K562 (cell line): ENCODE results near the gene HSF2BP. TPM values are rescaled to one million over a fixed set of nuclear protein-coding genes. Genes with fewer than 3 reads are reported as not detected.

ENCODE experiments used
- ATAC-seq: fragments of 200-7000 bp; cut with Tn5 transposase; 3 replicates; pipeline ENCODE4 v1.9.1; 2020; ENCODE audit warnings: moderate library complexity
- BruUV-seq: library from RNA; stranded (reverse); fragments of 400-500 nt; replicated peaks from 2 replicates; lab custom pipeline; 2021; lab: Mats Ljungman, UMichigan
- CTCF ChIA-PET: fragments of 300-600 bp; formaldehyde crosslinking; extraction: SDS; loops from one replicate; lab custom pipeline; 2021; ENCODE audit warnings: low intra/inter-chr PET ratio; lab: Yijun Ruan, JAX
- POLR2A ChIA-PET: fragments of 300-600, 350-650 bp; sonication (Branson Sonifier 250); formaldehyde crosslinking; extraction: SDS; loops from one replicate; lab custom pipeline; 2021; ENCODE audit warnings: antibody characterized with exemption, inconsistent platforms; lab: Yijun Ruan, JAX
- DNase-seq, 4 experiments: peaks; one replicate each; pipeline versions ENCODE4 v3.0.0 to v3.0.0-alpha.2; 2011 to 2018; ENCODE audit warnings: low spot score in 3 of 4, mixed read lengths in 3 of 4; ENCODE audit errors: extremely low read depth in 1 of 4
- FAIRE-seq: peaks from 2 replicates; lab custom pipeline; 2011; peaks lifted over from hg19 to GRCh38; lab: Jason Lieb, UNC
- H2AFZ ChIP-seq: 2 replicates; pipeline ENCODE4 v1.6.0; 2011; ENCODE audit warnings: low read depth, low read length, control low read depth, inconsistent platforms
- H3K27ac ChIP-seq: fragments of 200-600 bp; 3 replicates; pipeline ENCODE4 v1.8.0; 2011; ENCODE audit warnings: low read depth, mild to moderate bottlenecking, control low read depth, inconsistent platforms, low read length, moderate library complexity, mixed read lengths; ENCODE audit errors: extremely low read depth
- H3K27me3 ChIP-seq, 2 experiments: fragments of 300-600 bp in 1 of 2; 2 replicates in 1 of 2; 3 replicates in 1 of 2; pipeline versions ENCODE4 v1.6.0 to v1.8.0; 2011; ENCODE audit warnings: inconsistent platforms in 2 of 2, low read length in 2 of 2, mild to moderate bottlenecking in 1 of 2, mixed read lengths in 1 of 2, moderate library complexity in 1 of 2; ENCODE audit not compliant: control insufficient read depth in 2 of 2, insufficient read depth in 2 of 2
- H3K36me3 ChIP-seq: fragments of 300-600 bp; 3 replicates; pipeline ENCODE4 v1.8.0; 2011; ENCODE audit warnings: mild to moderate bottlenecking, low read length, inconsistent platforms; ENCODE audit not compliant: control insufficient read depth, insufficient read depth
- H3K4me1 ChIP-seq, 2 experiments: fragments of 200-600 bp in 1 of 2; replicated peaks in 1 of 2; 2 replicates in 1 of 2; 3 replicates in 1 of 2; pipeline versions ENCODE4 v1.5.1 to v1.8.0; 2011; ENCODE audit warnings: inconsistent platforms in 2 of 2, low read length in 2 of 2, mild to moderate bottlenecking in 1 of 2, mixed read lengths in 1 of 2, moderate library complexity in 1 of 2; ENCODE audit not compliant: control insufficient read depth in 2 of 2, insufficient read depth in 2 of 2
- H3K4me2 ChIP-seq: 2 replicates; pipeline ENCODE4 v1.6.1; 2011; ENCODE audit warnings: low read length, control low read depth, inconsistent platforms, mixed read lengths; ENCODE audit not compliant: insufficient read depth
- H3K4me3 ChIP-seq: fragments of 200-600 bp; sonication (generic), shearing (Covaris generic); 2 replicates; pipeline ENCODE4 v1.5.1; 2016; ENCODE audit warnings: control low read depth, inconsistent platforms
- H3K79me2 ChIP-seq: fragments of 200-600 bp; 3 replicates; pipeline ENCODE4 v1.8.0; 2011; ENCODE audit warnings: low read length, inconsistent platforms; ENCODE audit not compliant: control insufficient read depth, insufficient read depth
- H3K9ac ChIP-seq, 2 experiments: 2 replicates each; pipeline versions ENCODE4 v1.6.0 to v1.6.1; 2011; ENCODE audit warnings: low read depth in 2 of 2, low read length in 2 of 2, control low read depth in 1 of 2, inconsistent platforms in 1 of 2, mild to moderate bottlenecking in 1 of 2, mixed read lengths in 1 of 2; ENCODE audit not compliant: insufficient read depth in 1 of 2
- H3K9me1 ChIP-seq: one replicate; pipeline ENCODE4 v1.6.0; 2011; ENCODE audit warnings: inconsistent platforms, mild to moderate bottlenecking, low read length, moderate library complexity; ENCODE audit not compliant: control insufficient read depth, insufficient read depth
- H3K9me3 ChIP-seq: replicated peaks from 2 replicates; pipeline ENCODE4 v1.5.1; 2011; ENCODE audit warnings: low read depth, low read length, inconsistent platforms; ENCODE audit not compliant: control insufficient read depth, insufficient read depth
- H4K20me1 ChIP-seq: replicated peaks from 2 replicates; pipeline ENCODE4 v1.6.1; 2011; ENCODE audit warnings: low read length, inconsistent platforms, mixed read lengths; ENCODE audit not compliant: control insufficient read depth, insufficient read depth
- ADNP ChIP-seq: fragments of 200-800 bp; sonication (Bioruptor generic); IDR thresholded peaks from 2 replicates; pipeline ENCODE4 v1.6.1; 2016; ENCODE audit warnings: missing genetic modification characterization, missing compliant biosample characterization
- AFF4 ChIP-seq: sonication (generic); formaldehyde crosslinking; IDR thresholded peaks from 2 replicates; pipeline ENCODE4 v1.8.0; 2023; ENCODE audit warnings: mild to moderate bottlenecking, missing genetic modification reagents
- BCOR ChIP-seq: fragments of 450-650 bp; IDR thresholded peaks from 2 replicates; pipeline ENCODE4 v1.6.1; 2016
- BDP1 ChIP-seq: IDR thresholded peaks from 3 replicates; pipeline ENCODE4 v1.6.1; 2011; ENCODE audit not compliant: insufficient read length, insufficient read depth
- CBX8 ChIP-seq: fragments of 200-600 bp; sonication (generic); IDR thresholded peaks from 2 replicates; pipeline ENCODE4 v1.6.1; 2012; ENCODE audit warnings: borderline replicate concordance, mixed run types, low read depth, mild to moderate bottlenecking, moderate library complexity, mixed read lengths, low read length, control low read depth, inconsistent platforms; ENCODE audit not compliant: poor library complexity, severe bottlenecking; ENCODE audit errors: extremely low read depth
- CEBPB ChIP-seq: fragments of 450-650 bp; IDR thresholded peaks from 2 replicates; pipeline ENCODE4 v1.6.1; 2016; ENCODE audit warnings: missing genetic modification characterization, missing compliant biosample characterization
- CHD4 ChIP-seq: fragments of 200-600 bp; sonication (generic); IDR thresholded peaks from 3 replicates; pipeline ENCODE4 v1.6.1; 2012; ENCODE audit warnings: low read depth, mild to moderate bottlenecking, mixed read lengths, low read length, inconsistent platforms; ENCODE audit not compliant: insufficient read depth, insufficient replicate concordance, poor library complexity, severe bottlenecking
- DACH1 ChIP-seq: fragments of 450-650 bp; IDR thresholded peaks from 2 replicates; pipeline ENCODE4 v1.6.1; 2018; ENCODE audit not compliant: partially characterized antibody
- HDAC1 ChIP-seq, 2 experiments: fragments of 450-650 bp; IDR thresholded peaks; 2 replicates each; pipeline ENCODE4 v1.6.1; 2016 to 2017; ENCODE audit warnings: inconsistent platforms in 1 of 2, mild to moderate bottlenecking in 1 of 2, moderate library complexity in 1 of 2
- HDAC2 ChIP-seq: fragments of 450-650 bp; IDR thresholded peaks from 2 replicates; pipeline ENCODE4 v1.6.1; 2016; ENCODE audit warnings: mild to moderate bottlenecking
- HDAC8 ChIP-seq: fragments of 450-650 bp; IDR thresholded peaks from 2 replicates; pipeline ENCODE4 v1.6.1; 2016; ENCODE audit warnings: mild to moderate bottlenecking, missing genetic modification characterization, moderate library complexity, missing compliant biosample characterization
- KDM1A ChIP-seq, 2 experiments: fragments of 450-650 bp; IDR thresholded peaks; 2 replicates each; pipeline ENCODE4 v1.6.1; 2016; ENCODE audit warnings: mild to moderate bottlenecking in 2 of 2
- KLF1 ChIP-seq: fragments of 450-650 bp; IDR thresholded peaks from 2 replicates; pipeline ENCODE4 v1.6.1; 2016; ENCODE audit warnings: missing genetic modification characterization, missing compliant biosample characterization
- NFATC3 ChIP-seq: fragments of 450-650 bp; IDR thresholded peaks from 2 replicates; pipeline ENCODE4 v1.6.1; 2017; ENCODE audit warnings: mild to moderate bottlenecking
- RBM25 ChIP-seq: fragments of 200-400 bp; formaldehyde crosslinking; IDR thresholded peaks from 2 replicates; pipeline ENCODE4 v1.6.1; 2018; ENCODE audit warnings: low read length, low read depth, moderate library complexity; ENCODE audit not compliant: severe bottlenecking
- RCOR1 ChIP-seq, 2 experiments: IDR thresholded peaks; 2 replicates each; pipeline ENCODE4 v1.6.1; 2012; ENCODE audit warnings: low read depth in 2 of 2, low read length in 2 of 2, borderline replicate concordance in 1 of 2, improper control_type of control experiment in 1 of 2
- ZNF146 ChIP-seq: IDR thresholded peaks from one replicate; pipeline ENCODE4 v1.6.1; 2018; ENCODE audit warnings: missing compliant biosample characterization; ENCODE audit not compliant: unreplicated experiment
- ZNF316 ChIP-seq: fragments of 450-650 bp; IDR thresholded peaks from 2 replicates; pipeline ENCODE4 v1.6.1; 2016
- WGBS: fragments of 100-300 bp; shearing (Covaris generic); methylation state at CpG from one replicate; pipeline ENCODE4 v1.1.6; 2016; ENCODE audit warnings: low coverage, mixed read lengths; ENCODE audit not compliant: insufficient coverage; ENCODE audit errors: missing lambda C conversion rate; 5-methylcytosine and 5-hydroxymethylcytosine counted together
- in situ Hi-C: fragments of 300-500 bp; cut with MboI; formaldehyde crosslinking; loops from 4 replicates; pipeline ENCODE4 v1.15.0; 2018; ENCODE audit warnings: inconsistent platforms, mixed read lengths
- intact Hi-C: fragments of 100-400 bp; cut with micrococcal nuclease; formaldehyde crosslinking; loops from 2 replicates; pipeline ENCODE4 v1.14.2; 2022
- polyA plus RNA-seq, 8 experiments: library from polyadenylated mRNA; depleted of rRNA in 4 of 8; stranded (reverse) in 5 of 8; unstranded in 3 of 8; fragments of >200 nt; fragmentation: Nextera tagmentation in 2 of 8; fragmentation: Illumina TruSeq in 1 of 8; extraction: Ambion mirVana in 2 of 8; extraction: Trizol in 1 of 8; gene quantifications; 2 replicates each; pipeline versions ENCODE4 v1.2.1 to v1.2.3, GENCODE V29; 2011 to 2014; ENCODE audit warnings: inconsistent platforms in 1 of 8, missing spikeins in 1 of 8
- total RNA-seq, 7 experiments: library from RNA; depleted of rRNA in 6 of 7; stranded (reverse); fragments of >200 nt in 6 of 7; fragmentation: Illumina TruSeq in 2 of 7; extraction: Trizol in 2 of 7; gene quantifications; 2 replicates each; pipeline versions ENCODE4 v1.2.1 to v1.2.3, GENCODE V29; 2011 to 2021; ENCODE audit warnings: low replicate concordance in 1 of 7
- TF ChIP-seq, protein P1 (sequence below), 2 experiments: fragments of 450-650 bp; IDR thresholded peaks; 2 replicates each; pipeline ENCODE4 v1.6.1; 2016

HSF2BP gene
- total and polyA plus RNA-seq, 9 of the 15 experiments (the other 6 are each of a cell fraction or from before 2014, with no cell fraction given): 0.04 to 0.57 (median 0.20) TPM; not detected in 2

DNA sequence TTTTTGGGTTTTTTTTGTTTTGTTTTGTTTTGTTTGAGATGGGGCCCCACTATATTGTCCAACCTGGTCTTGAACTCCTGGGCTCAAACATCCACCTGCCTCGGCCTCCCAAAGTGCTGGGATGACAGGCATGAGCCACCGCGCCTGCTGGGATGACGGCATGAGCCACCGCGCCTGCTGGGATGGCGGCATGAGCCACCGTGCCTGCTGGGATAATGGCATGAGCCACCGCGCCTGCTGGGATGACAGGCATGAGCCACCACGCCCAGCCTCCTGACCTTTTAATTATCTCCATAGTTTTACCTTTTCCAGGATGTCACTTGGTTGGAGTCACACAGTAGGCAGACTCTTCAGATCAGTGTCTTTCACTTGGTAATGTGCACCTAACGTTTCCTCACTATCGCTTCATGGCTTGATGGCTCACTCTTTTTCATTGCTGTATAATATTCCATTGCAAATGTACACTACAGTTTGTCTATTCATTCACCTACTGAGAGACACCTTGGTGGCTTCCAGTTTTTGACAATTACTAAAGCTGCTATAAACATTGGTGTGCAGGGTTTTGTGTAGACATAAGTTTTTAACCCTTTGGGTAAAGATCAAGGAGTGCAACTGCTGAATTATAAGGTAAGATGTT lies 49.6 kb upstream of the HSF2BP start:
- ATAC-seq (no peak), FAIRE-seq (no peak), DNase-seq (no peak)
- no peak overlapping the region for H3K4me2 ChIP-seq
- intact Hi-C loops (no loop called here), in situ Hi-C loops (no loop called here)
- no peaks in the 10 kb centered on the region for H3K36me3 ChIP-seq
- no peaks in the 10 kb centered on the region for H3K79me2 ChIP-seq
- H2AFZ ChIP-seq: no peak overlapping the region
- no peaks in the 10 kb centered on the region for H3K9me1 ChIP-seq
- H3K4me3 ChIP-seq: no peak overlapping the region
- WGBS: 70% methylated on average over 13 of the region's 13 CpGs
- H3K9me3 ChIP-seq: no peaks in the 10 kb centered on the region
- CTCF ChIA-PET: no interaction called here
- H3K27ac ChIP-seq: no peak overlapping the region
- no TSS peak for BruUV-seq
- no peaks in the 10 kb centered on the region for H4K20me1 ChIP-seq
- H3K4me1 ChIP-seq: peaks cover 8 to 22% of the 10 kb centered on the region in 2 experiments; a peak in 3 of 5 replicates
- POLR2A ChIA-PET: no interaction called here
- no peaks in the 10 kb centered on the region; a peak in 1 of 5 replicates for H3K27me3 ChIP-seq
- H3K9ac ChIP-seq: no peak overlapping the region
- TF ChIP-seq BCOR (peak; percentile 91), HDAC1 (IDR thresholded peaks at IDR 0.05) (0 out of 4 replicates have a peak, but pooled peaks of 1 of the 2 experiments have one; percentile 45), BDP1 (no peak), AFF4 (CRISPR knock-in tag) (no peak), HDAC2 (0 out of 2 replicates have a peak, but pooled peaks have one; percentile 29), RBM25 (peak; percentile 91), NFATC3 (no peak), CHD4 (peak; percentile 33), ZNF146 (CRISPR knock-in tag) (peak; percentile 100), RCOR1 (IDR thresholded peaks at IDR 0.05; ENCODE audit: borderline replicate concordance in 1 of 2, low read depth in 2 of 2, low read length in 2 of 2) (peak in 1 of 2 experiments; percentile 29; a peak in 1 of 4 replicates), ZNF316 (no peak), KLF1 (tag) (no peak), HDAC8 (tag) (no peak), DACH1 (no peak), KDM1A (IDR thresholded peaks at IDR 0.05) (peak; percentile 52 to 72; a peak in 3 of 4 replicates), ADNP (tag) (0 out of 2 replicates have a peak, but pooled peaks have one; percentile 33), CBX8 (no peak), CEBPB (tag) (no peak)
- TF ChIP-seq, protein P1, sequence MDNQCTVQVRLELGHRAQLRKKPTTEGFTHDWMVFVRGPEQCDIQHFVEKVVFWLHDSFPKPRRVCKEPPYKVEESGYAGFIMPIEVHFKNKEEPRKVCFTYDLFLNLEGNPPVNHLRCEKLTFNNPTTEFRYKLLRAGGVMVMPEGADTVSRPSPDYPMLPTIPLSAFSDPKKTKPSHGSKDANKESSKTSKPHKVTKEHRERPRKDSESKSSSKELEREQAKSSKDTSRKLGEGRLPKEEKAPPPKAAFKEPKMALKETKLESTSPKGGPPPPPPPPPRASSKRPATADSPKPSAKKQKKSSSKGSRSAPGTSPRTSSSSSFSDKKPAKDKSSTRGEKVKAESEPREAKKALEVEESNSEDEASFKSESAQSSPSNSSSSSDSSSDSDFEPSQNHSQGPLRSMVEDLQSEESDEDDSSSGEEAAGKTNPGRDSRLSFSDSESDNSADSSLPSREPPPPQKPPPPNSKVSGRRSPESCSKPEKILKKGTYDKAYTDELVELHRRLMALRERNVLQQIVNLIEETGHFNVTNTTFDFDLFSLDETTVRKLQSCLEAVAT (IDR thresholded peaks at IDR 0.05): no peak
